HK-2 (cell line): Measurements from ENCODE around the gene PREP.
A peak's percentile ranks its signal among the peaks of the same experiment; 100 is the strongest.
"Not testable (repeated sequence)": the region's sequence is repeated elsewhere in the genome, so short reads cannot be mapped to it uniquely, and the experiment has no call there.

ENCODE experiments used
- DNase-seq: peaks from one replicate; pipeline ENCODE4 v3.0.0-alpha.2; 2018; ENCODE audit not compliant: unreplicated experiment

PREP gene

DNA sequence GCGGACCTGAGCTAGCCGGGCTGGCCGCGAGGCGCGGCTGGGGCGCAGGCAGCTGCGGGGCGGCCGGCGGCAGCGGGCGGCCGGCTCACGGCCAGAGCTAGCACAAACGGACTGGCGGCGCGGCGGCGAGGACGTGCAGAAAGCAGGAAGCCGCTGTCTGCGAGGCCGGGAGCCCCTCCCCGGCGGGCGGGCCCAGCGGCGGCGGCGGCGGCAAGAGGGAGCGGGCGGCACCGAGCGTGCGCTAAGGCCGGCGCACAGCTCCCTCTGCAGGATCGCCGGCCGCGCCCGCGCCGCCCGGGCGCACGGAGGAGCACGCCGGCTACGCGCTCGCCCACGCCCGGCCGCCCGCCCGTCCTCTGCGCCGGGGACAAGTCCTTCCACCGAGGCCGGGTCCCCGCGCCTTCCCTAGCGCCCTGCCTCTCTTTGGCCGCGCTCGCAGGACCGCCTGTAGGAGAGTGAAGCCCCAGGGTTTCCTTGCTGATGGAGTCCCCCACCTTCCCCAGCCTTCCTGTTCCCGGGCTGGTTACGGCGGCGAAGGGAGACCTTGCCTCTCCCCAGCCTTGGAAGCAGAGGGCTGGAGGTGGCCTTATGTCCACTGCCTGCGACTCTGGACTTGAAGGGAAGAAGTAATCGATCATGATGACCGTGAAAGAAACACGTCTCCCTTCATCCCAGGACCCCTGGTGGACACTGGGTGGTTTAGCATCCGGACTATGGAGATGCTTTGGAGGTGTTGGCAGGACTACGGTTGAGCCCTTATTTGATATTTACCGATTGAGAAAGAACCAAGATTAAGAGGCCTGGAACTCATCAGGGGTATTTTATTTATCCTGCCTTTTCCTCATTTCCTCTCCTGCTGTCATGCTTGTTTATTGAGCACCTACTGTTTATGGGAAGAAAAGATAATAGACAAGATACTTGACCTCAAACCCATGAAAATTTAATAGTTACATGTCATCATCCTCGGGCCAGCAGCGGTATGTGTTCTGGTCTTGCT lies at the start of gene PREP:
Gene PREP (minus strand): TSS at position 144 of the 997 bp plus-strand sequence. CDS start 191 bp downstream, outside the sequence.
- peak; percentile 87 for DNase-seq

DNA sequence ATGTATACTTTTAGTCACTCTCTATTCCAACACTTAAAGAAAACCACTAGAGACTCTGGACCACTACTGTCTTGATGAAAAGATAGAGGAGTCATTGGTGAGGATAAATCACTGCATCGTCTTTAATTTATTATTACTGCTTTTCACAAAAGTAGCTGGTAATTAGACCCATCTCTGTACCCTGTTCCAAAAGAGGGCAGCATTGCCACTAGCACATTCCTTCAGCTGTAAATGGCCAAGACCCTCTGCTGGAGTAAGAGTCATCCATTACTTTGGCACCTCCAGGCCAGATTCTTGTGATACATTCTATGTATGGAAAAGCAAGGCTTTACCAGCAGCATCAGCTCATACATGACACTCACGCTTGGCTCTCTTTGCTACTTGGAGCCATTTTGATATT lies 49.5 kb upstream of the PREP start:
- no peak for DNase-seq

DNA sequence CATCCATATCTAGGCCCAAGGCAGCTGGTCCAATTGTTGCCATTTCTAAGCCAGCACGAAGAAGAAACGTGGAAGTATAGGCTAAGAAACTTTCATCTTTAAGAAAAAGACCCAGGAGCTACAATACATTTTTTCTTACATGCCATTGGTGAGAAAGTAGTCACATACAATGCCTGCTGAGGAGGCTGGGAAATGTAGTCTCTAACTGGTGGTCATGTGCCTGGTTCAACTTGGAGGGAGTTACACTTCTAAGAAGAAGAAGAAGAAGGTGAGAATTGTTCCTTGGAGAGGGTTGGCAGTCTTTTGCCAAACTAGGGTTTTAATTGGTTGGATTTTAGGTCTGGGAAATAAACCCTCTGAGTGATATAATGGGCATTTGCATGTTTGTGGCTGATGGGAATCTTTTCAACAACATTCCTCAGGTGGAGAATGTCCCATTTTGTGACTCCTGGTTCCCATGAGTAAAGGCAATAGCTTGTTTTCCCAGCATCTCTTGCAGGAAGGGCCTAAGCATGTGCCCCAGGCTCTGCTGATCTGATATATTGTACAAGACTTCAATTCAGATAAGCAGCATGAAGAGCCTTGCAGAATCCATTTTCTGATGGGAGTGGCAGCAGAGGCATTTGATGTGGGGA lies 47.0 kb upstream of the PREP start:
- no peak for DNase-seq

DNA sequence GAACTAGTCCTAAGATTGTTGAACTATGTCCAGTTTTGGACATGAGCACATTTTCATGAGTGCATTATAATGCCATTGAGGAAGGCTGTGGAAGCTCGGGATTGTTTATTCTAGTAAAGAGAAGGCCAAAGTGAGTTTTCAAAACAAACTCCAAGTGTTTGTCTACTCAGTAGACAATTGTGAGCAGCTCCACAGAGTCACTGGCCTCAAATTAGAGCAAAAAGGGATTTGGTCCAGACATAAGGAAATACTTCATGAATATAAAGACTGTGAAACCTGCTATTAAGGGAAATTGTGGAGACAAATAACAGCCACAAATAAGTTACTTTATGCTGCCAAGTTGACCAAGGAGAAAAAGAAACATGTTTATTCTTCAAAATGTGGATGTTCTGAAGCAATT lies 42.6 kb upstream of the PREP start:
- DNase-seq, result no peak

DNA sequence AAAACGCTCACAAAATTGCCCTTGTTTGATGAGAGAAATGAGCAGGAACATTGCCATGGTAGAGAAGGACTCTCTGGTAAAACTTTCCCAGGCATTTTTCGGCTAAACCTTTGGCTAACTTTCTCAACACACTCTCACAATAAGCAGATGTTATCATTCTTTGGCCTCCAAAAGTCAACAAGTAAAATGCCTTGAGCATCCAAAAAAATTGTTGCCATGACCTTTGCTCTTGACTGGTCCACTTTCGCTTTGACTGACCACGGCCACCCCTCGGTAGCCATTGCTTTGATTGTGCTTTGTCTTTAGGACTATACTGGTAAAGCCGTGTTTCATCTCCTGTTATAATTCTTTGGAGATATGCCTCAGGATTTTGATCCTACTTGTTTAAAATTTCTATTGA lies 41.1 kb upstream of the PREP start:
- DNase-seq, result no peak

DNA sequence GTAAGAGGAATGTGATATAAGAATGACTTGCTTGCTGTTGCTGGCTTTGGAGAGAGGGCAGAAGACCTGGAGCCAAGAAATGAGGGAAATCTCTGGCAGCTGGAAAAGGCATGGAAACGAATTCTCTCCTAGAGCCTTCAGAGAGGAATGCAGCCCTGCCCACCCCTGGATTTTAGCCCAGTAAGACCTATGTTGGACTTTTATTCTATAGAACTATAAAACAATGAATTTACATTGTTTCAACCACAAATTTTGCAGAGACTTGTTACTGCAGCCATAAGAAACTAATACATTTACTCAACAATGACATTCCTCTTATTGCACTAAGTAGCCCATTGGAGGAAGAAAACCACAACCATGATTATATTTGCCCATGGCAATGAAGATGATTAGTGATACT lies 39.5 kb upstream of the PREP start:
- no peak for DNase-seq

DNA sequence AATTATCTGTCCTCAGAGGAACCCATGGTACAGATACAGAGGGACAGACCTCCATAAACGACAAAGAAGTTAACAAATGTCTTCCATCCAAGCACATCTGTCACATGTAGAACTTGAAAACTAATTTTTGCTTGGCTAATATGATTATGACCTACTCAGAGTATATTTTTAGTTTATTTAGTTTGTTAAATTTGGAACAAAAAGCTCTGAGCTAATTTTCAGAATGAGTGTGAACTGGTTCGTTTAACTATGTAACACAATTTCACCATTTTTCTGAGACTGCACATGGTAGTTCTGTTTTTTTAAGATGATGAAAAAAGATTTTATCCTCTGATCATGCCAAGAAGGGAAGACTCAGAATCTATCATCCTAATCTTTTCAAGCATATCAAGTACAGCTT lies 34.4 kb upstream of the PREP start:
- no peak for DNase-seq

DNA sequence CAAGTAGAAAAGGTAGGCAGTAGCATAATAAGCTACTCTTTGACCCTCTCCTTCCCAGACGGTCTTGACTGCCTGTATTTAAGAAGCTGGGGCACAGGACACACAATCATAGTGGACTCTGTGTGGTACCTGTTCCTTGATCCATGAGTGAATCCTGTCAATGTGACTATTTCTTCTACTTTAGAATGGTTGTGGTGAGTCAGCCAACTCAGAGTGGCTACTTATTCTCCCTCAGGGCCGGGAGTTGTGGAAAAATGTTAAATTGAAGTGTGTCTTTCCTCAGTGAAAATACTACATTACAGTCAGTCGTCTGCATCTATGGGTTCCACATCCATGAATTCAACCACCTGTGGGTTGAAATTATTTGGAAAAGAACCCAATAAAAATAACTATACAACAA lies 30.8 kb upstream of the PREP start:
- DNase-seq, result no peak

DNA sequence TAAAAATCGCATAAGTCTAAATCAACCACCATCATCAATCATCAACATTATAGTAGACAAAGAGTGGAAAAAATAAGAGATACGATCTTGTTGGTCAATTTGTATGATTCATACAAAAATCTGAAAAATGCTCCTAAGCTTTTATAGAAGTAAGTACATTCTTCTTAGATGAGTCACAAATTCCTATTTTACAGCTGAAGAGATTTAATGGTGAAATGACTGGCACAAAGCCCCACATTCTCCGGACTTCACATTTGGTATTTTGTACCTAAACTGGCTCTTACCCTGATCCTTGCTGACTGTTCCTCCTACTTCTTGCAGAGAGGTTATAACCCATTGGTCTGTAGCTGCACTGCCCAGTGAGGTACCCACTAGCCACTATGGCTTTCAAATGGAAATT lies 29.9 kb upstream of the PREP start:
- DNase-seq, result peak; percentile 53

DNA sequence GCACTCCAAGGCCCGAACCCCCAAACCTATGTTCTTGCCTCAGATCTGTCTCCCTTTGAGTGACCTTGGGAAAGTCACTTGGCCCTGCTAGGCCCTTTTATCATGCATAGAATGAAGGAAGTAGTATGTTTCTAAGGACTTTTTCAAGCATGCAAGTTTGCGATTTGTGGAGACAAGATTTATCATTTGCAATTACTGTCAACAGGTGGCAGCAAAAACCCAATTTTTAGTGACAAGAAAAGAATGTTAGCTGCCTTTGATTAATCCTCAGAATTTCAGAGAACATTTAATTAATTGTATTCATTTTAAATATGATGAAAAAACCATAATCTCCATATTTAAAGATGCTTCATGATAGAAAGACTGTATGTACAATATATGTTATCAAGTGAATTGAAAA lies 28.3 kb upstream of the PREP start:
- DNase-seq, result no peak

DNA sequence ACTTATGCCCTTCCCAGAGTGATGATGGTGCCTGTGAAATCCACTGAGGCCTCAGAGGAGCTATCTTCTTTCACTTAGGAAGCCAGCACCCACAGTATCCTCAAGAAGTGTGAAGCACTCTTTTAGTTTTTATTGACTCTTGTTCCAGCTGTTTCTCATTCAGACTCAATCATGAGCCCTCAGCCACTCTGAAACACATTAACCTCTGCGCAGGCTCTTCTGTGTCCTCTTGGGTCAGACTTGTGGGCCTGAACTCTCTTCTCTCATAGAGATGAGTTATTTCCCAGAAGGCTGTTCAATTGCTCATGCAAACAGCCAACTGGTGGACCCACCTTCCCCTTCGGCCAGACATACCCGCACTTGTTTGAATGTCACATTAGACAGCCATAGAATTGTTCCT lies 27.8 kb upstream of the PREP start:
- DNase-seq, result no peak

DNA sequence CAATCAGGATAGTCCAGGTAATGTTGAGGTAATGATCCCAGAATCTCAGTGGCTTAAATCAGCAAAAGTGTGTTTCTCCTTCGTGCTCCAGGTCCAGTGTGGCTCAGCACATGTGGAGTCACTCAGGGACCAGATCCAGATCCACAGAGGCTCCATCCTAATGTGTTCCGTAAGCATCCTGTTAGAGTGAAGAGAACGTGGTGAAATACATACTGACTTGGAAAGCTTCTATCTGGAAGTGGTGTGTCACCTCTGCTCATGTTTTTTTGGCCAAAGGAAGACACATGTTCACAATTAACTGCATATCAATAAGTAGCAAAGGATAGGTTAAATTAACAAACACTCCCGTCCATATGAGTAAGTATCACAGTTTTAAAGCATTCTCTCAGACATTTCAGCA lies 26.8 kb upstream of the PREP start:
- DNase-seq, result no peak

DNA sequence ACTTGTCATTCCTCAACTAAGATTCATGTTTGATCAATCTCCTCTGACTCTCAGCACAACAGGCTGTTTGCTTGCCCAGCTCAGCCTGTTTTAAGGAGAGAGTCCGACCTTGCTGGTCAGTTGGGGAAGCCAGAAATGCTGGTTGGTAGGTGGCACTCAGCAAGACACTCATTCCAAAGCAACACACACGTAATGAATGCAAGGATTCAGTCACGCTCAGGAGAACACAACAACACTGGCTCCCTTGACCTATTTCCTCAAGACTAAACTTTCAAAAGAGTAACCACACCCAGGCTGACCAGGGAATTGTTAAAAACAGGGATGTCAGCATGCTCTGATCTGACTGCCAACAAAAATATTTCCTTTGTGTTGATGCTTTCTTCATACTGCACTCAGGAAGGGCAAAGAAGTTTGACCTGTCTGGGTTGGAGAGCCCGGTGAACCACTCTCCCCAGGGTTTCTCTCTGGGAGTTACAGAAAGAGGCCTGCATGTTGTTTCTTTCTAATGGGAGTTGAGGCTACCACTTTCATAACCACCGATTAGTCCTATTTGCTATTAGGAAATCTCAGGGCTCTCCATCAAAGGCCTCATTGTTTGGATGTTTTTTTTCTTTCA lies 25.6 kb upstream of the PREP start:
- DNase-seq, result no peak

DNA sequence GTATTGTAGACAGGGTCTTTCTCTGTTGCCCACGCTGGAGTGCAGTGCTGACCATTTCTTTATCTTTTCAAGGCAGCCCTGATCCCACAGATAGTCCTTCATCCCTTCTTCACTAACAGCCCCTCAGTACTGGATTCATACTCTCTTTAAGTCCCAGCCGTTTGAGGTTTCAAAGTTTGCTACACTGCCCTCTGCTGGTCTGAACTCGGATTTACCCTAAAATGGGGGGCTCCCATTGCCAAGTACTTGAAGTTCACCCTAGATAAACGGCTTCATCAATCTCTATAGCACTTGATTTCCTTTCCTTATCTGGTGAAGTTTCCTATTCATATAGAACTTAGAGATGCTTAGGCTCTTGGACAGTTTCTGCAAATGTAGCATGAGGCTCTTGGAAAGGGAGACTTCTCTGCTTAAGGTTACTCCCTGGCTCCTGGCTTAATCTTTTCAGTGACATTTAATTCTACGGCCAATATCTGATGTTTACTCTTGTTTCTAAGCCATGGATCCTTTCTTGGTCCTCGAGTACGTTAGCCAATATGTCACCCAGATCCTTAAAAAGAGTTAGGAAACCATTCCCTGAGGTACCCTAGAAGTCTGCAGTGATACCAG lies 21.4 kb upstream of the PREP start:
- DNase-seq, result no peak

DNA sequence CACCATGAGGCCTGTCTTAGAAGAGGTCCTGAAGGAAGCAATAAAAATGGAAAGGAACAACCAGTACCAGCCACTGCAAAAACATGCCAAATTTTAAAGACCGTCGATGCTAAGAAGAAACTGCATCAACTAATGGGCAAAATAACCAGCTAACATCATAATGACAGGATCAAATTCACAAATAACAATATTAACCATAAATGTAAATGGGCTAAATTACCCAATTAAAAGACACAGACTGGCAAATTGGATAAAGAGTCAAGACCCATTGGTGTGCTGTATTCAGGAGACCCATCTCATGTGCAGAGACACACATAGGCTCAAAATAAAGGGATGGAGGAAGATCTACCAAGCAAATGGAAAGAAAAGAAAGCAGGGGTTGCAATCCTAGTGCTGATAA lies 14.1 kb upstream of the PREP start:
- not testable (repeated sequence) for DNase-seq

DNA sequence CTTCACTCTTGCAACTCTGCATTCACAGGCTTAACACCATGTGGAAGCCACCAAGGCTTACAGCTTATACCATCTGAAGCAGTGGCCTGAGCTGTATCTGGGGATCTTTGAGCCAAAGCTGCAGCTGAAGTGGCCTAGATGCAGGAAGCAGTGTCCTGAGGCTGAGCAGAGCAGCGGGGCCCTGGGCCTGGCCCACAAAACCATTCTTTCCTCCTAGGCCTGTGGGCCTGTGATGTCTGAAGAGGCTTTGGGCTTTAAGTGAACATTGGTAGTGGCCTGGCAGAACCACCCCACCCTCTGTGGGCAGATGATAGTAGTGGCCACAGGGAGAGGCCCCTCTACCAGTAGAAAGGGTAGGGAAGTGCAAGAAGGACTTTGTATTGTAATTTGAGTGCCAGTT lies 6.9 kb upstream of the PREP start:
- DNase-seq, result no peak

DNA sequence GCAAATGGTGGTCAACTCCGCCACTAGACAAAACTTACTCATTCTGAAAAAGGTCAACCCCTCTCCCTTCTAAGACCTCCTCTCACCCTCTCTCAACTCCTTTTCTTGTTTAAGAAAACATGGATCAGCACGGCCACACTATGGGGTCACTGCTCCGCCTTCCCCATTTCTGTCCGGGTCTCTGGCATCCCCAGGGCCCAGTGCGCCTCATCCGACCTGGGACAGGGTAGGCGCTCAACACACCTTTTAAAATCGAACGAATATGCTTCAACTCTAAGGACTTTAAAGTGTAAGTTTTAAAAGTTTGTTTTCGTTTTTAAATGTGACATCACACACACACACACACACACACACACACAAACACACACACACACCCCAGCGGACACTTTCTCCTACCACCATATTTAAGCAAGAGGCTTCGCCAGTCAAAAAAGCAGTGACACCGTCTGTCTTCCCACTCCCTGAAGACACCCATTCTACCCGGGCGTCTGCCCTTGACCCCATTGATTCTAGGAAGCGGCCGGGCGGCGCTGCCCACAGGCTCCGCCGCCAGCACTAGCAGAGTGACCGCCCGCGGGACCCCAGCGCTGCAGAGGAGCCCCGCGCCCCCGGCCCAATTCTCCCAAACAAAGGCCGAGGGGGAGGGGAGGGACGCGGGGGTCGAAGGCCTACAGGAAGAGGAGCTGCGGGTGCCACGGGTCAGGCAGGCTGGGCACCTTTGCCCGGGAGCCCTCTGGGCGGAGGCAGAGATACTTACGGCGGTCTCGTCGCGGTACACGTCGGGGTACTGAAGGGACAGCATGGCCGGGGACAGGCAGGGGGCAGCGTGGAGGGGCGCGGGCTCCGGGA lies 568 bp downstream of the PREP start:
- no peak for DNase-seq

DNA sequence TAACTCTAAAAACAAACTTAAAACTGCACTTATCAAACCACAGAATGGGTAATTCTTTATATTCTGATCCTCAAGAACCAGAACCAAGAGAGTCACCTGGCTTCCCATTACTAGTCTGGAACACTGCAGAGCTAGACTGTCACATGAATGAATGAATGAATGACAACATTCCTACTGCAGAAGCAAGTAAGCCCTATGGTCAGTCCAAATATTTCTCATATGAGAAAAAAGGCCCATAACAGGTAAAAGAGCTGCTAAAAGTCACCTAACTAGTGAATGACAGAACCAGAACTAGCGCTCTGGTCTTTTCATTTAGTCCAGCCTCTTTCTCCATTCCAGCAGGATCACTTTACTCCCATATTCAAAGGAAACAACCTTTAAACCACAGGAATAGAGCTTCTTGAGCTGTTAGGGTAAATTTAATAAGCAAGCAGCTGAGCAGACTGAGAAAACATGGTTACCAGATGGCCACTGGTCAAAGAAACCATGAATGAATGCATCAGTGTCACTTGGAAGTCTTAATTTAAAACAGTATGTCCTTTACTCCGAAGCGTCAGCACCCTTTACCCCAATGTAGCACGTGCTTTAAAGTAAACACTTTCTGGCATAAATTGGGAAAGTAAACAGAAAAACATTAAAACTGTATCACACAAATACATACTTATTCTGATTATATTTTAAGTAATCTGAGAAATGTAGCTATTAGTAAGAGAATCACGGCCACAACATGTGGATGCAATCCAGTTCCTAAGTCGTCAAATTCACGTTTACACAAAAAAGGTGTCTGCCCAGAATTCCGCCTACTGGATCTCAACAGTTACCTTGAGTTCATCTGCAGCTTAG lies 1.4 kb downstream of the PREP start:
- no peak for DNase-seq

DNA sequence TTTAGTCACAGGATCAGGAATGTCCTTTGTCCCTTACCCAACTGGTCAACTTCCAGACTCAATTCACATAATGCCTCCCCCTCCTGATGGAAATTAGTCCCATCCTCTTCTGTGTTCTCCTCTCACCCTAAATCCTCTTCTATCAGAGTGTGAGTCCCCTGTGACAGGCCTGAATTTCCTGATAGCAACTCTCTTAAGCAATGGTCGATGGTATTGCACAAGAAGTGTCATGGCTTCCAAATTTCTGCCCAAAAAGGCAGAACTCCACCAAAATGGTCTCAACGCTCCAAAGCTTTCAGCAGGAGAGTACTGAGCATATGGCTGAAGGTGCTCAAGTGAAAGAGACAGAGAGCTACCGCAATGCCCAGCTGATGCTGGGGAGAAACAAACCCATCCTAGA lies 2.4 kb downstream of the PREP start:
- DNase-seq, result no peak

DNA sequence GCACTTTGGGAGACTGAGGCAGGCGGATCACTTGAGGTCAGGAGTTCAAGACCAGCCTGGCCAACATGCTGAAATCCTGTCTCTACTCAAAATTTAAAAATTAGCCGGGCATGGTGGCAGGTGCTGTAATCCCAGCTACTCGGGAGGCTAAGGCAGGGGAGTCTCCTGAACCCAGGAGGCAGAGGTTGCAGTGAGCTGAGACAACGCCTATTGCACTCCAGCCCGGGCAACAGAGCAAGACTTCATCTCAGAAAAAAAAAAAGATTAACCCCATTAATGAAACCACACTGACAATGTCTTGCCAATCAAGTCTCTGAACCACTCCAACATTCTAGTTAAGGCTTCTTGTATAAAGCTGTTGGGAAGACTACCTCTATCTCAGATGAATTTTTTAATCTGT lies 4.0 kb downstream of the PREP start:
- no peak for DNase-seq

DNA sequence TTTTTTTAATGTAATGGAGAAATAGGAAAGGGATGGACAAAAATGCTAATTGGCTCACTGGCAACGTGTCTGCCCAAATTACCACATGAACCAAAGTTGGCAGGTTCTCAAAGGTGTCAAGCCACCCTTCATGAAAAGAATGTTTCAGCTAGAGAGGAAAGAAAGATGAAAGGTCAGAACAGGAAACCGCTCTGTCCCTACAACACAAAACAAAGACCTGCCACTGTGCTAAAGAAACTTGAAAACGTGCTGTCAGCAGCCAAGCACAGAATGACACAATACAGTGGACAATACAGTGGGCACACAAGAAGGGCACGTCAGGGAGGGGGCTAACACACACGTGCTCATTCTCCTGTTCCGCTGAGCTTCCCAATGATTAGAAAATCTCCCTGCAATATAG lies 4.9 kb downstream of the PREP start:
- DNase-seq, result no peak
